ENCODE measurements around the gene CYP11A1.

Gene CYP11A1

DNA sequence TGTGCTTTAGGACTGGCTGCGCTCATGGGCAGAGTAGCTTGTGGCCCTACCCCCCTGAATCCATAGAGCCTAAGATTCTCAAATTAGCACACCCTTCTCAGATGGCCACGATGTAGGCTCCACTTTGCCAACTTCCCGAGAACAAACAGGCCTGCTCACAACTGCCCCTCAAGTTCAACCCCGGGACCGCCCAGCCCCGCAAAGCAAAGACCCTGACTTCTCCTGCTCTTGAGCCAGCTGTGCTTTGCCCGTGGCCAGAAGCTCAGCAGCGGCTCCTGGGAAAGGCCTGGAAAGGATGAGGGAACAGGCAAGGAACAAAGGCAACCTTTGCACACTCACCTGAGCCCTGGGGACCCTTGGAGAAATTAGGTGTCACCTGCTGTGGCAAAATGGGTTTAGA is 32.0 kb downstream of the CYP11A1 start:
- Histone ChIP-seq H3K4me3 (ENCODE audit: low read depth in 1 of 2, low read length in 2 of 2) (no peak overlapping the region), H3K27ac (ENCODE audit: low read depth, low read length) (no peak overlapping the region), H3K9ac (ENCODE audit: low read length) (no peak overlapping the region), H3K9me3 (ENCODE audit: low read length) (no peaks in the 10 kb centered on the region), H3K27me3 (ENCODE audit: control insufficient read depth in 1 of 2, insufficient read depth in 2 of 2, low read length in 2 of 2) (no peaks in the 10 kb centered on the region), H3K36me3 (ENCODE audit: insufficient read depth, low read length) (no peaks in the 10 kb centered on the region), H3K4me1 (ENCODE audit: insufficient read depth, low read length) (no peaks in the 10 kb centered on the region)

DNA sequence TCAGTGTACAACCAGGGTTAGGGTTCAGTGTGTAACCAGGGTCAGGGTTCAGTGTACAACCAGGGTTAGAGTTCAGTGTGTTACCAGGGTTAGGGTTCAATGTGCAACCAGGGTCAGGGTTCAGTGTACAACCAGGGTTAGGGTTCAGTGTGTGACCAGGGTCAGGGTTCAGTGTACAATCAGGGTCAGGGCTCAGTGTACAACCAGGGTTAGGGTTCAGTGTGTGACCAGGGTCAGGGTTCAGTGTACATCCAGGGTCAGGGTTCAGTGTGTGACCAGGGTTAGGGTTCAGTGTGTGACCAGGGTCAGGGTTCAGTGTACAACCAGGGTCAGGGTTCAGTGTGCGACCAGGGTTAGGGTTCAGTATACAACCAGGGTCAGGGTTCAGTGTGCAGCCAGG is 33.3 kb downstream of the CYP11A1 start:
- H3K4me3 ChIP-seq (ENCODE audit: low read depth in 1 of 2, low read length in 2 of 2) = no peak overlapping the region
- no peaks in the 10 kb centered on the region for H3K9me3 ChIP-seq (ENCODE audit: low read length)
- H3K27ac ChIP-seq (ENCODE audit: low read depth, low read length) = no peak overlapping the region
- no peak overlapping the region for H3K9ac ChIP-seq (ENCODE audit: low read length)
- no peaks in the 10 kb centered on the region for H3K4me1 ChIP-seq (ENCODE audit: insufficient read depth, low read length)
- no peaks in the 10 kb centered on the region for H3K27me3 ChIP-seq (ENCODE audit: control insufficient read depth in 1 of 2, insufficient read depth in 2 of 2, low read length in 2 of 2)
- no peaks in the 10 kb centered on the region for H3K36me3 ChIP-seq (ENCODE audit: insufficient read depth, low read length)

DNA sequence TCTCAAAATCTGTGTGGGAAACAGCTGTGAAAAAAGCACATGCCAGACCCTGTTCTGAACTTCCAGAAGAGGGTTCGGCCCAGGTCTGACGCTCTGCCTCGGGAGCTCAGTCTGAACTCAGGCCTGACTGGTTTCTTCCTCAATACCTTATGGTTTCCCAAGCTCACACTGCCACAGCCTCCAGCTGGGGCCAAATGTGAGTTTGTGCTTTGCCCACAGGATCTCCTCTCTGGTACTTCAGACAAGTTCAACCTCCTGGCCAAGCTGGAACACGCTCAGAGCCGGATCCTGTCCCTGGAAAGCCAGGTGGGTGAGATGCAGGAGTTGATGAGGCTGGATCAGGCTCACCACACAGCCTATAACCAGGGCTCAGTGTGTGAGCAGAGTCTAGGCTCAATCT is 33.8 kb downstream of the CYP11A1 start:
- H3K4me1 ChIP-seq (ENCODE audit: insufficient read depth, low read length) = no peaks in the 10 kb centered on the region
- H3K9ac ChIP-seq (ENCODE audit: low read length) = no peak overlapping the region
- H3K9me3 ChIP-seq (ENCODE audit: low read length) = no peaks in the 10 kb centered on the region
- H3K27ac ChIP-seq (ENCODE audit: low read depth, low read length) = no peak overlapping the region
- H3K4me3 ChIP-seq (ENCODE audit: low read depth in 1 of 2, low read length in 2 of 2) = no peak overlapping the region
- no peaks in the 10 kb centered on the region for H3K36me3 ChIP-seq (ENCODE audit: insufficient read depth, low read length)
- no peaks in the 10 kb centered on the region for H3K27me3 ChIP-seq (ENCODE audit: control insufficient read depth in 1 of 2, insufficient read depth in 2 of 2, low read length in 2 of 2)

DNA sequence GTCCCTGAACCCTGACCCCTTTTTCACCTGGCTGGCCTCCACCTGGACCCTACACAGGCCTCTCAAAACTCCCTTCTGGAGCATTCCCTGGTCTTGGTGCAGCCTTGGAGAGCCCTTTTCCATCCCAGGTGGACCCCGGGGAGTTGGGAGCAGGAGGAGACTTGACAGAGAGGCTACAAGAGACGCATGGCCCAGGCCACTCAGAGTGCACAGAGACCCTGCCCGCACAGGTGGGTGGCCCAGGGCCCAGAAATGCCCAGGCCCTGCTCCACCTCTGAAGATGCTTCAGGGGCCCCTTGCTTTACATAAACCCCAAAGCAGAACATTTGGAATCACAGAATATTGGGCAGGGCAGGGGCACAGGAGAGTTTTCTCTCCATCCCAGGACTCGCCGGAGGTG is 34.4 kb downstream of the CYP11A1 start:
- H3K9me3 ChIP-seq (ENCODE audit: low read length) = no peaks in the 10 kb centered on the region
- no peak overlapping the region for H3K27ac ChIP-seq (ENCODE audit: low read depth, low read length)
- H3K27me3 ChIP-seq (ENCODE audit: control insufficient read depth in 1 of 2, insufficient read depth in 2 of 2, low read length in 2 of 2) = no peaks in the 10 kb centered on the region
- H3K4me1 ChIP-seq (ENCODE audit: insufficient read depth, low read length) = no peaks in the 10 kb centered on the region
- H3K9ac ChIP-seq (ENCODE audit: low read length) = no peak overlapping the region
- no peaks in the 10 kb centered on the region for H3K36me3 ChIP-seq (ENCODE audit: insufficient read depth, low read length)
- H3K4me3 ChIP-seq (ENCODE audit: low read depth in 1 of 2, low read length in 2 of 2) = no peak overlapping the region

DNA sequence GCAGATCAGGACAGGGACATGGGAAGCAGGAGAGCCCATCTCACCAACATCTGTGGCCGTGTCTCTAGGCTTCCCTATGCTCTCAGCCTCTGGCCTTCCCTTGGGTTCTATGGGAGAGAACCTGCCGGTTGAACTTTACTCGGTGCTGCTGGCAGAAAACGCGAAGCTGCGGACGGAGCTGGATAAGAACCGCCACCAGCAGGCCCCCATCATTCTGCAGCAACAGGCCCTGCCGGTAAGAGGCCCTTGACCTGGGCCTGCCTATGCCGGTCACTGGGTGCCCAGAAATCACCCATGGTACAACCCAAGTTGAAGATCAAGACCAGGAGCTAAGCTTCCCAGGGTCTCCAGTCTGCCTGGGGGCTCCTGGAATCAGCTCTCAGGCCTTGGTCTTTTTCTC is 34.8 kb downstream of the CYP11A1 start:
- Histone ChIP-seq H3K9ac (ENCODE audit: low read length) (no peak overlapping the region), H3K27ac (ENCODE audit: low read depth, low read length) (no peak overlapping the region), H3K4me1 (ENCODE audit: insufficient read depth, low read length) (no peaks in the 10 kb centered on the region)

DNA sequence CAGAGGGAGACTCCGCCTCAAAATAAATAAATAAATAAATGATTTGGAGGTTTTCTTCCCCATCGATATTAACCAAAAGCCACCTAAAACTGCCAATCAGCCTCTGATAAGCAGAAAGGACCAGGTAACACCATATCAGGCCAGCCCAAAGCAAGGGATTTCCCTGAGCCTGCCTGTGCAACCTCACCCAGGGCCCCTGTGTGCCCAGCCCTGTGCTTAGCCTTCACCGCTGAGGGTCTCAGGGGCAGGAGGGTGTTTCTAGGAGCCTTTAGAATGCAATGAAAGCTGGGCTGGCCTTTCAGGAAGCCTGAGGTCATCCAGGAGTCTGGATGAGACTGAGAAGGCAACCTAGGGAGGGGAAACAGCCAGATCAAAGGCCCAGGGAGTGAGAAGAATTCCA is 35.4 kb downstream of the CYP11A1 start:
- Histone ChIP-seq H3K9ac (ENCODE audit: low read length) (no peak overlapping the region), H3K4me3 (ENCODE audit: low read depth in 1 of 2, low read length in 2 of 2) (no peak overlapping the region), H3K27me3 (ENCODE audit: control insufficient read depth in 1 of 2, insufficient read depth in 2 of 2, low read length in 2 of 2) (no peaks in the 10 kb centered on the region), H3K27ac (ENCODE audit: low read depth, low read length) (no peak overlapping the region), H3K4me1 (ENCODE audit: insufficient read depth, low read length) (no peaks in the 10 kb centered on the region), H3K36me3 (ENCODE audit: insufficient read depth, low read length) (no peaks in the 10 kb centered on the region), H3K9me3 (ENCODE audit: low read length) (no peaks in the 10 kb centered on the region)

More for the DNA sequence above, 34.8 kb downstream of the CYP11A1 start:
- Histone ChIP-seq H3K9me3 (ENCODE audit: low read length) (no peaks in the 10 kb centered on the region), H3K36me3 (ENCODE audit: insufficient read depth, low read length) (no peaks in the 10 kb centered on the region), H3K27me3 (ENCODE audit: control insufficient read depth in 1 of 2, insufficient read depth in 2 of 2, low read length in 2 of 2) (no peaks in the 10 kb centered on the region), H3K4me3 (ENCODE audit: low read depth in 1 of 2, low read length in 2 of 2) (no peak overlapping the region)

DNA sequence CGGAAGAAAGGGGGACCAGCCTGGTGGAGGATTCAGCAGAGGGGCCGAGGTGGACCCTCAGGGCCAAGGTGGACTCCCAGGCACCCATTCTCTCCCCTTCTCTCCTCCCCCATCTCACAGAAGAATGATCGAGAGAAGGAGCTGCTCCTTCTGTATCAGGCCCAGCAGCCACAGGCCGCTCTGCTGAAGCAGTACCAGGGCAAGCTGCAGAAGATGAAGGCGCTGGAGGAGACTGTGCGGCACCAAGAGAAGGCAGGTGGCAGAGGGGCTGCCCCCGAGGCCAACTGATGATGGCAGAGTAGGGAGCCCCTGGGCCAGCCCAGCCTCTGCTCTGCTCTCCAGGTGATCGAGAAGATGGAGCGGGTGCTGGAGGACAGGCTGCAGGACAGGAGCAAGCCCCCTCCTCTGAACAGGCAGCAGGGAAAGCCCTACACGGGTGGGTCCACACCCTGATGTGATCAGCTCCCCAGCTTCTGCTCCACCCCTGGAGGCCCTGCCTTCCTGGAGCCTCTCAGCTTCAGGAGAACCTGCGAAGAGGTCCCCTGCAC is 36.5 kb downstream of the CYP11A1 start:
- no peak overlapping the region for H3K4me3 ChIP-seq (ENCODE audit: low read depth in 1 of 2, low read length in 2 of 2)
- H3K27me3 ChIP-seq (ENCODE audit: control insufficient read depth in 1 of 2, insufficient read depth in 2 of 2, low read length in 2 of 2) = no peaks in the 10 kb centered on the region
- no peaks in the 10 kb centered on the region for H3K36me3 ChIP-seq (ENCODE audit: insufficient read depth, low read length)
- no peak overlapping the region for H3K9ac ChIP-seq (ENCODE audit: low read length)
- H3K9me3 ChIP-seq (ENCODE audit: low read length) = no peaks in the 10 kb centered on the region
- no peak overlapping the region for H3K27ac ChIP-seq (ENCODE audit: low read depth, low read length)
- H3K4me1 ChIP-seq (ENCODE audit: insufficient read depth, low read length) = no peaks in the 10 kb centered on the region

DNA sequence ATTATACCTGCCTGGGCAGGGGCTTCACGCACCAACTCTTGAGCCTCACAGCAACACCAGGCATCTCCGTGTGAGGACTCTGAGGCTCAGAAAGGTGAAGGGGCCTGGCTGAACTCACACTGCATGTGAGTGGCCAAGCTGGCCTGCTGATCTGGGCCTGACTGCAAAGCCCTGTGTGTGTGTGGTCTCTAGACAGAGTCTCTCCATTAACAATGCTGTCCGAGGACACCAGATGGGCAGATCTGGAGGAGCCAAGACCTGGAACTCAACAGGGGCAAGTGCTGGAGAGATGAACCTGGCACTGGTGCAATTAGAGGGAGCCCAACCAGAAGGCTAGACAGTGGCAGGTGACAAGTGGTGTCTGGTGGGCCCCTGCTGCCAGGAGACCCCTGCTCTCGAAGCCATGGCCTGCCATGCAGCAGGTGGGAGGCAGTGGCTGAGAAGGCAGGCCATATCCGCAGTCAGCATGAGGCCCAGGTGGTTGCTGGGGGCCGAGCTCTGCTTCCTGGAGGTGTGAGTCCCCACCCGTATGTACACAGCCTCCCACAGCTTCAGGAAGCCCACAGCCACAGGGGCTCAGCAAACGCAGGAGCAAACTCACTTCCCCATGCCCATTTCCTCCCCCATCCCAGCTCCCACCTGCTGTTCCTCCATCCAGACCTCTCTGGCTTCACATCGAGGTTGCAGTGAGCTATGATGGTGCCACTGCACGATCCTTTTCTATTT is 39.0 kb downstream of the CYP11A1 start:
- no peak overlapping the region for H3K4me3 ChIP-seq (ENCODE audit: low read depth in 1 of 2, low read length in 2 of 2)
- H3K4me1 ChIP-seq (ENCODE audit: insufficient read depth, low read length) = no peaks in the 10 kb centered on the region
- no peaks in the 10 kb centered on the region for H3K36me3 ChIP-seq (ENCODE audit: insufficient read depth, low read length)
- no peaks in the 10 kb centered on the region for H3K9me3 ChIP-seq (ENCODE audit: low read length)
- H3K27ac ChIP-seq (ENCODE audit: low read depth, low read length) = no peak overlapping the region
- no peaks in the 10 kb centered on the region for H3K27me3 ChIP-seq (ENCODE audit: control insufficient read depth in 1 of 2, insufficient read depth in 2 of 2, low read length in 2 of 2)
- no peak overlapping the region for H3K9ac ChIP-seq (ENCODE audit: low read length)

DNA sequence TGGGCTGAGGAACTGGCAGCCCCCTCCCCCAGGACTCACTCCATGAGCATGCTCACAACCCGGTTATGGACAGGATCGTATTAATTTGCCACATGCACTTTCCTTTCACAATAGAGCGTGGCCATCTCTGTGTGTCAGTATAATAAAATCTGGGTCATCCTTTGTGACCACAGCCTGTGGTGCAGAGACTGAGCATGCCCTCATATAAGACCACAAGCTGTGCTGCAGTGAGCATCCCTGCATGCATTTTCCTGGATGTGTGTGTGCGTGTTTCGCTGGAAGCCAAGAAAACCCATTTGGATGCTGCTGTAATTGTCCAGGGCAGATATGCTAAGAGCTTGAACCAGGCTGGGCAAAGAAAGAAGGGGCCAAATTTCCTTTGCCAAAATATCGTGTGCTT is 39.7 kb downstream of the CYP11A1 start:
- no peaks in the 10 kb centered on the region for H3K4me1 ChIP-seq (ENCODE audit: insufficient read depth, low read length)
- H3K27ac ChIP-seq (ENCODE audit: low read depth, low read length) = no peak overlapping the region
- H3K9me3 ChIP-seq (ENCODE audit: low read length) = no peaks in the 10 kb centered on the region
- H3K36me3 ChIP-seq (ENCODE audit: insufficient read depth, low read length) = no peaks in the 10 kb centered on the region
- H3K27me3 ChIP-seq (ENCODE audit: control insufficient read depth in 1 of 2, insufficient read depth in 2 of 2, low read length in 2 of 2) = no peaks in the 10 kb centered on the region
- no peak overlapping the region for H3K9ac ChIP-seq (ENCODE audit: low read length)
- H3K4me3 ChIP-seq (ENCODE audit: low read depth in 1 of 2, low read length in 2 of 2) = no peak overlapping the region

DNA sequence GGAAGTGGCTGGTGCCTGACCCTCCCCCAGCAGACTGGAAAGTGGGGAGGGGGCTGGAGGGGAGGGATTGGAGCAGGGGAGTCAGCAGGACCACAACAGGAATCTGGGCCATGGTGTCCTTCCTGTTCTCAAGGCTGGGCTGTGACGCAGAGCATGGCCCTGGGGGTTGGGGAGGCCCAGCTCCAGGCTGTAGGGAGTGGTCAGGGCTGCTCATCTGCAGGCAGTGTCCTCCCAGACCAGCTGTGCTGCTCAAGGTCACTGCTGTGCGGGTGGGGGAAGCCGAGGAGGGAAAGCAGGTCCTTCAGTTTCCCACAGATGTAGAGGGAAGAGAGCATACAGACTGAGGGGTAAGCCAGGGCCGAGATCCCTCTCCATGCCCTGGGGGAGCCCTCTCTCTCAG is 40.7 kb downstream of the CYP11A1 start:
- no peaks in the 10 kb centered on the region for H3K36me3 ChIP-seq (ENCODE audit: insufficient read depth, low read length)
- H3K27me3 ChIP-seq (ENCODE audit: control insufficient read depth in 1 of 2, insufficient read depth in 2 of 2, low read length in 2 of 2) = no peaks in the 10 kb centered on the region
- no peak overlapping the region for H3K27ac ChIP-seq (ENCODE audit: low read depth, low read length)
- H3K9me3 ChIP-seq (ENCODE audit: low read length) = no peaks in the 10 kb centered on the region
- no peaks in the 10 kb centered on the region for H3K4me1 ChIP-seq (ENCODE audit: insufficient read depth, low read length)
- no peak overlapping the region for H3K4me3 ChIP-seq (ENCODE audit: low read depth in 1 of 2, low read length in 2 of 2)
- no peak overlapping the region for H3K9ac ChIP-seq (ENCODE audit: low read length)

DNA sequence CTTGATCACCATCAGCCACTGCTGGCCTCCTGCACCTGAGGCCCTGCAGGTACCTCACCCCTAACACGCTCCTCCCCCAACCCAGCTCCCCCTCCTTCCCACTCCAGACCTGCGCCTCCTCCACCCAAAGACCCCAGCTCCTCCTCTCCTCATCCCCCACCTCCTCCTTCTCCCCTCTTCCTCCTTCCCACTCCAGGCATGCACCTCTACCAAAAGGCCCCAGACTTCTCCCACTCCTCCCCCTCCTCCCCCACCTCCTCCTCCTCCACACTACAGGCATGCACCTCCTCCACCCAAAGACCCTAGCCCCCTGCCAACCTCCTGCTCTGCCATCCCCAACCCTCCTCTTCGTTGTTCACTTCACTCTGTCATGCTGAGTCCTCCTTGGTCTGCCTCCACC is 42.7 kb downstream of the CYP11A1 start:
- H3K27ac ChIP-seq (ENCODE audit: low read depth, low read length) = no peak overlapping the region
- H3K36me3 ChIP-seq (ENCODE audit: insufficient read depth, low read length) = no peaks in the 10 kb centered on the region
- no peaks in the 10 kb centered on the region for H3K9me3 ChIP-seq (ENCODE audit: low read length)
- H3K4me3 ChIP-seq (ENCODE audit: low read depth in 1 of 2, low read length in 2 of 2) = no peak overlapping the region
- no peaks in the 10 kb centered on the region for H3K27me3 ChIP-seq (ENCODE audit: control insufficient read depth in 1 of 2, insufficient read depth in 2 of 2, low read length in 2 of 2)
- H3K9ac ChIP-seq (ENCODE audit: low read length) = no peak overlapping the region
- H3K4me1 ChIP-seq (ENCODE audit: insufficient read depth, low read length) = no peaks in the 10 kb centered on the region

DNA sequence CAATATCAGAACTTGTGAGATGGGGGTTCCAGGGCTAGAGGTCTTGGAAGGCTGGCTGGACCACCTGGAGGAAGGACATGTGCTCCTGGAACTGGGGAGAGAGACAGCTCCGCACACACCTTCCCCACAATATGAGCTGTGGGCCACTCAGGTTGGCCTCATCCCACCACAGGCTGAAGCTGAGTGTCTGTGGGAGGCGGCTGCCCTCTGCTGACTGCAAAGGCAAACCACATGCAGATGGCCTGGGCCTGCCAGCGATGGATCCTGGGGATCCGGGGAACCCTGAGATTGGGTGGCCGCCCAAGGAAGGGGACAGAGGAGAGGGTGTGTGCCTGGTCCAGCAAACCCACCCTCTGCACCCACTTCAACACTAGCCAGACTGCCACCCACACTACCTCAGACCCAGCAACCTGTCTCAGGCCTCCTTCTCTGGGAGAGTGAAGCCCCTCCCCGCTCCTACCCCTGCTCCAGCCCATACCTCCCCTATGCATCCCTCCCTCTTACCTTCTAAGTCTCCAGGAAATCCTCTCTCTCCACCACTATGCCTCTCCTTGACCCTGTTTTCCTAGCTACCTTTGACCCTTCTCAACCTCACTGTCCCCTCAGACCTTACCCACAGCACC is 44.8 kb downstream of the CYP11A1 start:
- Histone ChIP-seq H3K9ac (ENCODE audit: low read length) (no peak overlapping the region), H3K4me3 (ENCODE audit: low read depth in 1 of 2, low read length in 2 of 2) (no peak overlapping the region), H3K27me3 (ENCODE audit: control insufficient read depth in 1 of 2, insufficient read depth in 2 of 2, low read length in 2 of 2) (no peaks in the 10 kb centered on the region), H3K36me3 (ENCODE audit: insufficient read depth, low read length) (no peaks in the 10 kb centered on the region), H3K9me3 (ENCODE audit: low read length) (no peaks in the 10 kb centered on the region), H3K4me1 (ENCODE audit: insufficient read depth, low read length) (peaks cover 10% of the 10 kb centered on the region), H3K27ac (ENCODE audit: low read depth, low read length) (no peak overlapping the region)

All from muscle layer of colon (tissue), 2 donors.